ENCODE measurements around the gene ACBD4. TPM values are rescaled to one million over a fixed set of nuclear protein-coding genes. Genes with fewer than 3 reads are reported as not detected.
A peak's percentile ranks its signal among the peaks of the same experiment; 100 is the strongest.

Gene ACBD4
- total RNA-seq, 2 donors from 2014 or later: 21.5 to 27.9 TPM

DNA sequence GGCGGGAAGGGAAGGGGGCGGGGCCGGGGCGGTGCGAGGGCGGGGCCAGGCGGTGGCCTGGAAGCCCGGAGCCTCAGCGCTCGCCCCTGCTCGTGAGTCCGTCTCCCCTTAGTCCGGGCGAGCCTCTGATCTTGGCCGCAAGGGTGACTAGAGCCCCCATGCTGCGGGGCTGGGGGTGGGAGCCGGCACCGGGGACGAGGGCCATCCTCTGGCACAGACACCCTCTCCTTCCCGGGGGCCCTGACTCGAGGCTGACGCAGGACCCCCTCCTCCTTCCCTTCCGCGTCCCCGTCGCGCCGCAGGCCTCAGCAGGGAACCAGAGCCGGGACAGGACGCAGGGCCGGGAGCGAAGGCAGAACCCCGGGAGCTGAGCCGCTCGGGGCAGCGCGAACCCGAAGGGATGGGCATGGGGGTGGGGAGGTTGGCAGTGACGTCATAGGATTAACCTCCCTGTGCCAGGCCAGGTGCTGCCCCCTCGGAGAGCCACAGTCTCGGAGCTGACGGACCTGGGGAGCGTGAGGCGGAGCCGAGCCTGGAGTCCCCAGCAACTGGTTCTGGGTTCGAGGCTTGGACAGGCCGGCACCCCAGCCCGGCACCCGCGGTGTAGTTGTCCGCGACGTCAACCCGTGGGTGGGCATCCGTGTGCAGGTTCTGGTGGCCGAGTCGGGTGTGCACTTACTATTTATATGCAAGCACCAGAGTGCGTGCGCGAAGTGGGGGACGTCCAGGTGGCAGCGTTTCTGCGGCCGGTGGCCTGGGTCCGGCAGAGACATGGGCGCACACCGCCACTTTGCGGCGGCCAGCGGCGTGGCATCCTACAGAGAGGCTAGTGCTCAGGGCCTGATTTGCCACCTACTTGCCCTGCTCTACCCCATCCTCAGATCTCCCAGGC lies 2.7 kb upstream of the ACBD4 start:
- peak; percentile 16 for ATAC-seq (ENCODE audit: insufficient number of reproducible peaks, low FRiP score, low read depth)
- Histone ChIP-seq H3K27ac (peak overlapping the region; percentile 99 to 100), H3K27me3 (replicated peaks; ENCODE audit: insufficient read depth) (no peaks in the 10 kb centered on the region), H3K4me3 (peak overlapping the region; percentile 96), H3K4me1 (ENCODE audit: control insufficient read depth in 1 of 2, low read depth in 2 of 2) (peaks cover 27 to 61% of the 10 kb centered on the region in 2 donors), H3K36me3 (no peaks in the 10 kb centered on the region), H3K9me3 (no peaks in the 10 kb centered on the region)
- no peak for DNase-seq (ENCODE audit: low spot score)
- TF ChIP-seq, protein P1, sequence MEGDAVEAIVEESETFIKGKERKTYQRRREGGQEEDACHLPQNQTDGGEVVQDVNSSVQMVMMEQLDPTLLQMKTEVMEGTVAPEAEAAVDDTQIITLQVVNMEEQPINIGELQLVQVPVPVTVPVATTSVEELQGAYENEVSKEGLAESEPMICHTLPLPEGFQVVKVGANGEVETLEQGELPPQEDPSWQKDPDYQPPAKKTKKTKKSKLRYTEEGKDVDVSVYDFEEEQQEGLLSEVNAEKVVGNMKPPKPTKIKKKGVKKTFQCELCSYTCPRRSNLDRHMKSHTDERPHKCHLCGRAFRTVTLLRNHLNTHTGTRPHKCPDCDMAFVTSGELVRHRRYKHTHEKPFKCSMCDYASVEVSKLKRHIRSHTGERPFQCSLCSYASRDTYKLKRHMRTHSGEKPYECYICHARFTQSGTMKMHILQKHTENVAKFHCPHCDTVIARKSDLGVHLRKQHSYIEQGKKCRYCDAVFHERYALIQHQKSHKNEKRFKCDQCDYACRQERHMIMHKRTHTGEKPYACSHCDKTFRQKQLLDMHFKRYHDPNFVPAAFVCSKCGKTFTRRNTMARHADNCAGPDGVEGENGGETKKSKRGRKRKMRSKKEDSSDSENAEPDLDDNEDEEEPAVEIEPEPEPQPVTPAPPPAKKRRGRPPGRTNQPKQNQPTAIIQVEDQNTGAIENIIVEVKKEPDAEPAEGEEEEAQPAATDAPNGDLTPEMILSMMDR (IDR thresholded peaks at IDR 0.05): peak; percentile 78

DNA sequence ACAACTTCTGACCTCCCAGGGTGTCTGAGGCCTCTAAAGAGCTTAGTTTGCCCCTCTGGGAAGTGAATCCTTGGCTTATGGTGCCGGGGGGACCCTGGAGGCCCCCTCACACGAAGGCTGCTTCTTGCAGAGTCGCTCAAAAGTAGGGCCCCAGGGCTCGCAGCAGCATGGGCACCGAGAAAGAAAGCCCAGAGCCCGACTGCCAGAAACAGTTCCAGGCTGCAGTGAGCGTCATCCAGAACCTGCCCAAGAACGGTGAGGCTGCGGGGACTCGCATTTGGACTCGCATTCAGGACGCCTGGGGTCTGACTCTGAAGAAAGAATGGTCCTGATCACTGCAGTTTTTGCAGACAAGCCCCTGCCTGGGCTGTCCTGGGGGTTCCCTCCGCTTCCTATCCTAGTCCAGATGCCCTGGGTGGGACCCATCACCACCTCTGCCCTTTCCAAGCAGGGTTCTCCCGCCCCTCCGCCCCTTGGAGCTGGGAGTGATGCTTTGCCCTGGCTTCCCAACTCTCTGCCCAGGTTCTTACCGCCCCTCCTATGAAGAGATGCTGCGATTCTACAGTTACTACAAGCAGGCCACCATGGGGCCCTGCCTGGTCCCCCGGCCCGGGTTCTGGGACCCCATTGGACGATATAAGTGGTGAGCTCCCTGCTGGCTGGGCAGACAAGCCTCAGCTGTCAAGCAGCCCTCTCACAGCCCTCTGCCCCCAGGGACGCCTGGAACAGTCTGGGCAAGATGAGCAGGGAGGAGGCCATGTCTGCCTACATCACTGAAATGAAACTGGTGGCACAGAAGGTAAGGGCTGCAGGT lies 698 bp downstream of the ACBD4 start:
- no peaks in the 10 kb centered on the region for H3K27me3 ChIP-seq (replicated peaks; ENCODE audit: insufficient read depth)
- H3K36me3 ChIP-seq: no peaks in the 10 kb centered on the region
- H3K4me3 ChIP-seq: peak overlapping the region; percentile 95
- TF ChIP-seq, protein P1 (IDR thresholded peaks at IDR 0.05): no peak
- no peak for DNase-seq (ENCODE audit: low spot score)
- no peaks in the 10 kb centered on the region for H3K9me3 ChIP-seq
- H3K27ac ChIP-seq: peak overlapping the region; percentile 82 to 88
- H3K4me1 ChIP-seq (ENCODE audit: control insufficient read depth in 1 of 2, low read depth in 2 of 2): peaks cover 7 to 27% of the 10 kb centered on the region in 2 donors
- ATAC-seq (ENCODE audit: insufficient number of reproducible peaks, low FRiP score, low read depth): no peak

DNA sequence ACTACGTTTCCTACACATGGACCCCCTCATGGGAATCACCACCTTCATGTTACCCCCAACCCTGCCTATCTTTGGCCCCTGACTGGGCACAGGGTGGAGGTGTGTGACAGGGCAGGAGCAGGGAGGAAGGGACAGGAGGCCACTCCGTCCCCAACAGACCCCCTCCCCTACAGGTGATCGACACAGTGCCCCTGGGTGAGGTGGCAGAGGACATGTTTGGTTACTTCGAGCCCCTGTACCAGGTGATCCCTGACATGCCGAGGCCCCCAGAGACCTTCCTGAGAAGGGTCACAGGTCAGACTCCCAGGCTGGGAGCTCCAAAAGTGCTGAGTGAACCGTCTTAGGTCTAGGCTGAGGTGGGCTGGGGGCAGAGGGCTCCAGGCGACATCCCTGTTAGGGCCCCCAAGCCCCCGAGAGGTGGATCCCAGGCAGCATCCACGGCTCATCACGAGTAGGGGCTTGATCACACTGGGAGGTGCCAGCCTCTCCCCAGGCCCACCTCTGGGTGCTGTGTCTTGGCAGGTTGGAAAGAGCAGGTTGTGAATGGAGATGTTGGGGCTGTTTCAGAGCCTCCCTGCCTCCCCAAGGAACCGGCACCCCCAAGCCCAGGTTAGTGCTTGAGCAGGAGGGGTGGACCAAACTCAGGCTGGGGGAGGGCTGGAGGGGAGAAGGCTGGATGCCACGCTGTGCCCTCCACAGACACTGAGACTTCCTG lies 1.5 kb downstream of the ACBD4 start:
- Histone ChIP-seq H3K27me3 (replicated peaks; ENCODE audit: insufficient read depth) (no peaks in the 10 kb centered on the region), H3K4me3 (no peak overlapping the region), H3K27ac (no peak overlapping the region), H3K4me1 (ENCODE audit: control insufficient read depth in 1 of 2, low read depth in 2 of 2) (peaks cover 7 to 22% of the 10 kb centered on the region in 2 donors), H3K9me3 (no peaks in the 10 kb centered on the region), H3K36me3 (no peaks in the 10 kb centered on the region)
- TF ChIP-seq, protein P1 (IDR thresholded peaks at IDR 0.05): no peak
- no peak for ATAC-seq (ENCODE audit: insufficient number of reproducible peaks, low FRiP score, low read depth)
- DNase-seq (ENCODE audit: low spot score): no peak

DNA sequence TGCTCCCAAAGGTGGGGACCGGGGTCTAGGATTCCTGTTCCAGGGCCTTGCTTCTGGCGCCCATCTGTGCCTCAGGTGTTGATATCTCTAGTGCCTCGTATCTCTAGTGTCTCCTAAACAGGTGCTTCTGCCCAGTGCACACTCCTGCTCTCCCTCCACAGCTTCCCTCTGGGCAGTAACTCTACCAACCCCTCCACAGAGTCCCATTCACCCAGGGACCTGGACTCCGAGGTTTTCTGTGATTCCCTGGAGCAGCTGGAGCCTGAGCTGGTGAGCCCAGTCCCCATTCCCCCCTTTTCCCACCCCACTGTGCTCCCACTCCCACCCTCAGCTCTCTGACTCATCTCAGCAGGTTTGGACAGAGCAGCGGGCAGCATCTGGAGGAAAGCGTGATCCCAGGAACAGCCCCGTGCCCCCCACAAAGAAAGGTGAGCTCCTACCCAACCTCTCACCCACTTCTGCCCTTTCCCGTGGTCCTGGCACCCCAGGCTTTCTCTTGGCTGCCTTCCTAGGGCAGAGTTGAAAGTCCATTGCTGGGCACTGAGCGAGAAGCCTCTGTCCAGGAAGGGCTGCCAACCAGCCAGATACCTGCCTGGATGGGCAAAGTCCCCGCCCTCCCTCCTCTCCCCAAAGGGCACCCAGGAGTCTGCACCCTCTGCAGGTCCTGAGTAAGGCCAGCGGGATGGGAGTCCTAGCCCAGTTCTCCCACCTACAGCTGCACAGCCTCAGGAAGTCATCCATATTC lies 2.2 kb downstream of the ACBD4 start:
- ATAC-seq (ENCODE audit: insufficient number of reproducible peaks, low FRiP score, low read depth) (no peak), DNase-seq (ENCODE audit: low spot score) (no peak)
- H3K36me3 ChIP-seq: no peaks in the 10 kb centered on the region
- TF ChIP-seq, protein P1 (IDR thresholded peaks at IDR 0.05): no peak
- H3K27me3 ChIP-seq (replicated peaks; ENCODE audit: insufficient read depth): no peaks in the 10 kb centered on the region
- H3K4me1 ChIP-seq (ENCODE audit: control insufficient read depth in 1 of 2, low read depth in 2 of 2): peaks cover 7 to 22% of the 10 kb centered on the region in 2 donors
- H3K27ac ChIP-seq: no peak overlapping the region
- no peak overlapping the region for H3K4me3 ChIP-seq
- no peaks in the 10 kb centered on the region for H3K9me3 ChIP-seq

Data from thoracic aorta (tissue), 2 donors.